Omental fat pad (tissue), 4 donors: ENCODE results near the gene ECSCR. TPM values are rescaled to one million over a fixed set of nuclear protein-coding genes. Genes with fewer than 3 reads are reported as not detected.

Source experiments
- ATAC-seq: fragments of 150-250 bp; one replicate; pipeline ENCODE4 v1.9.1; 2016; ENCODE audit warnings: mild to moderate bottlenecking, moderate library complexity; ENCODE audit not compliant: low FRiP score
- DNase-seq: peaks from one replicate; pipeline ENCODE4 v3.0.0-alpha.2; 2019; ENCODE audit warnings: low spot score
- CTCF ChIP-seq, 3 donors: fragments of 450-650 bp; IDR thresholded peaks; one replicate each; pipeline ENCODE4 v1.5.1; 2016 to 2017; ENCODE audit warnings: antibody characterized with exemption in 3 of 3, mild to moderate bottlenecking in 3 of 3, moderate library complexity in 2 of 3
- total RNA-seq, 4 donors: library from RNA; depleted of rRNA; stranded (reverse); fragments of >200 nt; gene quantifications; one replicate each; pipeline ENCODE4 v1.1.0, GENCODE V29; 2016

Gene ECSCR
- total RNA-seq, 4 donors from 2014 or later, result 17.9 to 57.4 (median 35.9) TPM

GRCh38 chr5:139407517-139407916, 55.0 kb downstream of the ECSCR start:
- ATAC-seq (no peak), DNase-seq (no peak)
- no peak for TF ChIP-seq CTCF (IDR thresholded peaks at IDR 0.05)

GRCh38 chr5:139406963-139407362, 55.6 kb downstream of the ECSCR start:
- no peak for TF ChIP-seq CTCF (IDR thresholded peaks at IDR 0.05)
- ATAC-seq (no peak), DNase-seq (no peak)

GRCh38 chr5:139404484-139404840, 58.1 kb downstream of the ECSCR start:
- ATAC-seq (no peak), DNase-seq (no peak)
- no peak for TF ChIP-seq CTCF (IDR thresholded peaks at IDR 0.05)

GRCh38 chr5:139403787-139404483, 58.6 kb downstream of the ECSCR start, which contains the start of gene SPATA24:
TSS of gene SPATA24 (minus strand) at chr5:139404089. CDS start at chr5:139404060, 29 bp downstream.
- ATAC-seq, result peak; percentile 97
- DNase-seq, result peak; percentile 95
- no peak for TF ChIP-seq CTCF (IDR thresholded peaks at IDR 0.05)

- DNase-seq, result no peak
- TF ChIP-seq CTCF (IDR thresholded peaks at IDR 0.05), result no peak
- ATAC-seq, result no peak
These were observed 59.1 kb downstream of the ECSCR start for GRCh38 chr5:139403418-139403786.

GRCh38 chr5:139402561-139403158, 59.9 kb downstream of the ECSCR start:
- no peak for TF ChIP-seq CTCF (IDR thresholded peaks at IDR 0.05)
- ATAC-seq (no peak), DNase-seq (no peak)

- DNase-seq (no peak), ATAC-seq (no peak)
- TF ChIP-seq CTCF (IDR thresholded peaks at IDR 0.05), result no peak
These were observed 61.0 kb downstream of the ECSCR start for GRCh38 chr5:139401546-139401945.
